GM12878 (cell line): ENCODE data around the gene FGGY. TPM values are rescaled to one million over a fixed set of nuclear protein-coding genes. Genes with fewer than 3 reads are reported as not detected.

Experiments
- ATF7 ChIP-seq: fragments of 450-650 bp; IDR thresholded peaks from 2 replicates; pipeline ENCODE4 v1.6.1; 2016; ENCODE audit warnings: low read depth, mild to moderate bottlenecking
- BACH1 ChIP-seq: fragments of 450-650 bp; IDR thresholded peaks from 2 replicates; pipeline ENCODE4 v1.6.1; 2017; ENCODE audit warnings: mild to moderate bottlenecking, borderline replicate concordance
- BCLAF1 ChIP-seq: fragments of 450-650 bp; IDR thresholded peaks from 2 replicates; pipeline ENCODE4 v1.6.1; 2017; ENCODE audit warnings: antibody characterized with exemption, mild to moderate bottlenecking, moderate library complexity
- CEBPB ChIP-seq, 2 experiments: fragments of 150-350 bp in 1 of 2; IDR thresholded peaks; 2 replicates each; pipeline ENCODE4 v1.6.1; 2012 to 2014; ENCODE audit warnings: low read depth in 2 of 2, low read length in 2 of 2, borderline replicate concordance in 1 of 2, inconsistent platforms in 1 of 2
- CREB1 ChIP-seq: IDR thresholded peaks from 2 replicates; pipeline ENCODE4 v1.6.1; 2012; ENCODE audit warnings: low read depth, mild to moderate bottlenecking, inconsistent platforms
- CUX1 ChIP-seq: IDR thresholded peaks from 2 replicates; pipeline ENCODE4 v1.6.1; 2012; ENCODE audit warnings: improper control_type of control experiment, low read depth, low read length; ENCODE audit not compliant: insufficient replicate concordance
- E4F1 ChIP-seq: fragments of 450-650 bp; IDR thresholded peaks from 2 replicates; pipeline ENCODE4 v1.6.1; 2018; ENCODE audit warnings: borderline replicate concordance, mild to moderate bottlenecking; ENCODE audit not compliant: partially characterized antibody
- EZH2 ChIP-seq: IDR thresholded peaks from 2 replicates; pipeline ENCODE4 v1.6.1; 2012; ENCODE audit warnings: low read depth, mild to moderate bottlenecking, control low read depth, inconsistent platforms, low read length, borderline replicate concordance; ENCODE audit not compliant: control insufficient read depth
- HSF1 ChIP-seq: fragments of 150-350 bp; IDR thresholded peaks from 2 replicates; pipeline ENCODE4 v1.6.1; 2014; ENCODE audit warnings: mild to moderate bottlenecking, low read depth, low read length
- IRF3 ChIP-seq: fragments of 450-650 bp; IDR thresholded peaks from 2 replicates; pipeline ENCODE4 v1.6.1; 2014; ENCODE audit warnings: mild to moderate bottlenecking
- PAX5 ChIP-seq: IDR thresholded peaks from 2 replicates; pipeline ENCODE4 v1.6.1; 2011; ENCODE audit warnings: low read depth, low read length, borderline replicate concordance
- RUNX3 ChIP-seq: IDR thresholded peaks from 2 replicates; pipeline ENCODE4 v1.6.1; 2012; ENCODE audit warnings: low read length, inconsistent platforms
- SIN3A ChIP-seq: IDR thresholded peaks from 2 replicates; pipeline ENCODE4 v1.6.1; 2012; ENCODE audit warnings: low read depth, low read length, improper control_type of control experiment
- WRNIP1 ChIP-seq: IDR thresholded peaks from 2 replicates; pipeline ENCODE4 v1.6.1; 2011; ENCODE audit warnings: low read depth, low read length, improper control_type of control experiment, borderline replicate concordance
- ZNF384 ChIP-seq: IDR thresholded peaks from 2 replicates; pipeline ENCODE4 v1.6.1; 2012; ENCODE audit warnings: low read depth, mild to moderate bottlenecking, low read length, improper control_type of control experiment, borderline replicate concordance
- polyA plus RNA-seq, 11 experiments: library from polyadenylated mRNA; depleted of rRNA in 4 of 11; unstranded in 6 of 11; stranded (reverse) in 5 of 11; fragments of >200 nt; fragmentation: Nextera tagmentation in 4 of 11; fragmentation: Illumina TruSeq in 1 of 11; extraction: Ambion mirVana in 4 of 11; extraction: Trizol in 1 of 11; gene quantifications; 1 replicate in 1 of 11; 2 replicates in 10 of 11; pipeline versions ENCODE4 v1.2.1 to v1.2.3, GENCODE V29; 2011 to 2016; ENCODE audit warnings: inconsistent platforms in 2 of 11, missing spikeins in 2 of 11, low read depth in 1 of 11
- total RNA-seq, 4 experiments: library from RNA; depleted of rRNA in 3 of 4; stranded (reverse); fragments of >200 nt in 3 of 4; fragmentation: Illumina TruSeq in 1 of 4; extraction: Trizol in 1 of 4; gene quantifications; 2 replicates each; pipeline versions ENCODE4 v1.2.1 to v1.2.3, GENCODE V29; 2013 to 2021

FGGY gene
- total and polyA plus RNA-seq, 10 of the 15 experiments (the other 5 are each of a cell fraction or from before 2014, with no cell fraction given), result 6.2 to 11.9 (median 7.5) TPM

GRCh38 chr1:59266180-59266926, 30.5 kb upstream of the FGGY start (continued):
- TF ChIP-seq ATF7, result no peak
- TF ChIP-seq WRNIP1, result no peak
- no peak for TF ChIP-seq EZH2
- no peak for TF ChIP-seq SIN3A
- no peak for TF ChIP-seq IRF3
- no peak for TF ChIP-seq E4F1
- no peak for TF ChIP-seq BCLAF1
- TF ChIP-seq CREB1, result no peak
- TF ChIP-seq ZNF384, result no peak
- TF ChIP-seq BACH1, result no peak
- TF ChIP-seq PAX5, result peak; percentile 39; the same call in 1 of the 2 replicates
- TF ChIP-seq CEBPB (IDR thresholded peaks at IDR 0.05; ENCODE audit: borderline replicate concordance in 1 of 2, low read depth in 2 of 2, low read length in 2 of 2), result no peak
- TF ChIP-seq HSF1, result no peak
- TF ChIP-seq RUNX3, result peak; percentile 13; the same call in 1 of the 2 replicates
- no peak for TF ChIP-seq CUX1
